H9 (cell line): ENCODE results near the gene TCOF1. TPM values are rescaled to one million over a fixed set of nuclear protein-coding genes. Genes with fewer than 3 reads are reported as not detected.

Experiments used
- DNase-seq: peaks from one replicate; pipeline ENCODE4 v3.0.0-alpha.2; 2017
- H2AFZ ChIP-seq: one replicate; pipeline ENCODE4 v1.6.1; 2013; ENCODE audit warnings: mild to moderate bottlenecking, low read length, control low read depth, moderate library complexity
- H2AK5ac ChIP-seq: 2 replicates; pipeline ENCODE4 v1.6.1; 2013; ENCODE audit warnings: low read length, control low read depth, mixed read lengths; ENCODE audit not compliant: insufficient read length
- H2BK120ac ChIP-seq: one replicate; pipeline ENCODE4 v1.6.1; 2013; ENCODE audit warnings: low read depth, mild to moderate bottlenecking, low read length, control low read depth, inconsistent platforms; ENCODE audit not compliant: poor library complexity, severe bottlenecking
- H2BK12ac ChIP-seq: 2 replicates; pipeline ENCODE4 v1.6.1; 2013; ENCODE audit warnings: low read length, control low read depth, mixed read lengths, low read depth; ENCODE audit not compliant: insufficient read length
- H2BK15ac ChIP-seq: 2 replicates; pipeline ENCODE4 v1.6.1; 2013; ENCODE audit warnings: low read depth, low read length, control low read depth
- H2BK20ac ChIP-seq: one replicate; pipeline ENCODE4 v1.6.1; 2013; ENCODE audit warnings: low read depth, mild to moderate bottlenecking, low read length, control low read depth, inconsistent platforms; ENCODE audit not compliant: poor library complexity, severe bottlenecking
- H2BK5ac ChIP-seq: 2 replicates; pipeline ENCODE4 v1.6.1; 2013; ENCODE audit warnings: low read length, control low read depth, mixed read lengths; ENCODE audit not compliant: insufficient read length
- H3K14ac ChIP-seq: 2 replicates; pipeline ENCODE4 v1.6.1; 2013; ENCODE audit warnings: low read length, control low read depth; ENCODE audit not compliant: insufficient read depth
- H3K18ac ChIP-seq: 2 replicates; pipeline ENCODE4 v1.6.1; 2013; ENCODE audit warnings: low read depth, mild to moderate bottlenecking, mixed read lengths, low read length, control low read depth; ENCODE audit not compliant: insufficient read length
- H3K23ac ChIP-seq: 2 replicates; pipeline ENCODE4 v1.6.1; 2013; ENCODE audit warnings: low read length, control low read depth, mixed read lengths, low read depth; ENCODE audit not compliant: insufficient read length
- H3K23me2 ChIP-seq: 2 replicates; pipeline ENCODE4 v1.6.1; 2013; ENCODE audit warnings: low read depth, mild to moderate bottlenecking, mixed read lengths, low read length, control low read depth; ENCODE audit not compliant: insufficient read length, poor library complexity, severe bottlenecking
- H3K27ac ChIP-seq: 2 replicates; pipeline ENCODE4 v1.5.1; 2013; ENCODE audit warnings: low read length, control low read depth, mixed read lengths, low read depth; ENCODE audit not compliant: insufficient read length
- H3K27me3 ChIP-seq: 2 replicates; pipeline ENCODE4 v1.6.1; 2013; ENCODE audit warnings: low read length, control low read depth, inconsistent platforms; ENCODE audit not compliant: insufficient read depth
- H3K4ac ChIP-seq: 2 replicates; pipeline ENCODE4 v1.6.1; 2013; ENCODE audit warnings: low read depth, mild to moderate bottlenecking, control low read depth, inconsistent platforms, low read length, moderate library complexity
- H3K4me1 ChIP-seq: 2 replicates; pipeline ENCODE4 v1.6.1; 2013; ENCODE audit warnings: low read length, control low read depth, inconsistent platforms; ENCODE audit not compliant: insufficient read depth
- H3K4me2 ChIP-seq: 2 replicates; pipeline ENCODE4 v1.6.1; 2013; ENCODE audit warnings: low read length, control low read depth, mixed read lengths; ENCODE audit not compliant: insufficient read length, insufficient read depth
- H3K56ac ChIP-seq: 2 replicates; pipeline ENCODE4 v1.6.1; 2013; ENCODE audit warnings: low read depth, mild to moderate bottlenecking, mixed read lengths, low read length, control low read depth; ENCODE audit not compliant: insufficient read length
- H3K79me1 ChIP-seq: 2 replicates; pipeline ENCODE4 v1.6.1; 2013; ENCODE audit warnings: low read depth, mild to moderate bottlenecking, moderate library complexity, low read length, control low read depth, inconsistent platforms; ENCODE audit not compliant: insufficient read depth, poor library complexity, severe bottlenecking
- H3K79me2 ChIP-seq: 2 replicates; pipeline ENCODE4 v1.6.1; 2013; ENCODE audit warnings: low read length, control low read depth, inconsistent platforms; ENCODE audit not compliant: insufficient read depth
- H3K9ac ChIP-seq: 2 replicates; pipeline ENCODE4 v1.6.1; 2013; ENCODE audit warnings: low read length, control low read depth, mixed read lengths; ENCODE audit not compliant: insufficient read length; ENCODE audit errors: extremely low read depth
- H3K9me3 ChIP-seq: one replicate; pipeline ENCODE4 v1.6.1; 2013; ENCODE audit warnings: low read depth, low read length, inconsistent platforms; ENCODE audit not compliant: control insufficient read depth
- H3T11ph ChIP-seq: one replicate; pipeline ENCODE4 v1.6.1; 2013; ENCODE audit warnings: mild to moderate bottlenecking, low read length, control low read depth, inconsistent platforms
- H4K20me1 ChIP-seq: one replicate; pipeline ENCODE4 v1.6.1; 2013; ENCODE audit not compliant: control insufficient read depth, insufficient read length, insufficient read depth
- H4K5ac ChIP-seq: 2 replicates; pipeline ENCODE4 v1.6.1; 2013; ENCODE audit warnings: low read depth, mild to moderate bottlenecking, mixed read lengths, low read length, control low read depth; ENCODE audit not compliant: insufficient read length
- H4K8ac ChIP-seq: replicated peaks from 2 replicates; pipeline ENCODE4 v1.6.1; 2013; ENCODE audit warnings: low read length, control low read depth, mixed read lengths, low read depth; ENCODE audit not compliant: insufficient read length
- H4K91ac ChIP-seq: 2 replicates; pipeline ENCODE4 v1.6.1; 2013; ENCODE audit warnings: low read depth, mild to moderate bottlenecking, moderate library complexity, mixed read lengths, low read length, control low read depth; ENCODE audit not compliant: insufficient read length
- H3K27ac Mint-ChIP-seq, 3 experiments: 2 replicates in 2 of 3; 3 replicates in 1 of 3; pipeline ENCODE4 v1.8.0; 2020 to 2021; ENCODE audit warnings: mixed read lengths in 3 of 3, mild to moderate bottlenecking in 1 of 3, moderate library complexity in 1 of 3
- H3K27me3 Mint-ChIP-seq: 2 replicates; pipeline ENCODE4 v1.8.0; 2021; ENCODE audit warnings: low read depth, mild to moderate bottlenecking, moderate library complexity, mixed read lengths
- H3K36me3 Mint-ChIP-seq, 3 experiments: 2 replicates in 2 of 3; 3 replicates in 1 of 3; pipeline ENCODE4 v1.8.0; 2020 to 2021; ENCODE audit warnings: low read depth in 3 of 3, mixed read lengths in 3 of 3; ENCODE audit not compliant: insufficient read depth in 1 of 3
- H3K4me1 Mint-ChIP-seq, 2 experiments: 2 replicates each; pipeline ENCODE4 v1.8.0; 2020; ENCODE audit warnings: mixed read lengths in 2 of 2
- H3K4me3 Mint-ChIP-seq, 2 experiments: 2 replicates in 1 of 2; 3 replicates in 1 of 2; pipeline ENCODE4 v1.8.0; 2020 to 2021; ENCODE audit warnings: mild to moderate bottlenecking in 2 of 2, mixed read lengths in 2 of 2, moderate library complexity in 1 of 2
- H3K9me3 Mint-ChIP-seq, 2 experiments: 2 replicates in 1 of 2; 3 replicates in 1 of 2; pipeline ENCODE4 v1.8.0; 2020; ENCODE audit warnings: mild to moderate bottlenecking in 2 of 2, mixed read lengths in 2 of 2, moderate library complexity in 1 of 2
- WGBS: extraction: QIAGEN DNeasy Blood & Tissue Kit; methylation state at CpG from one replicate; pipeline ENCODE4 v1.1.7; 2013; ENCODE audit warnings: missing lambda C conversion rate, low lambda C conversion rate, mixed read lengths; ENCODE audit not compliant: insufficient read length; ENCODE audit errors: extremely low coverage; 5-methylcytosine and 5-hydroxymethylcytosine counted together
- total RNA-seq: library from RNA; stranded (reverse); gene quantifications from 2 replicates; pipeline ENCODE4 v1.2.1, GENCODE V29; 2021
- TF ChIP-seq, protein P1 (sequence below): fragments of 200-600 bp; sonication (generic); conservative IDR thresholded peaks from 3 replicates; pipeline ENCODE4 v1.8.0; 2021; ENCODE audit warnings: antibody characterized with exemption, mild to moderate bottlenecking

The TCOF1 gene
- total RNA-seq, 1 experiment from 2014 or later, result 128 TPM

DNA sequence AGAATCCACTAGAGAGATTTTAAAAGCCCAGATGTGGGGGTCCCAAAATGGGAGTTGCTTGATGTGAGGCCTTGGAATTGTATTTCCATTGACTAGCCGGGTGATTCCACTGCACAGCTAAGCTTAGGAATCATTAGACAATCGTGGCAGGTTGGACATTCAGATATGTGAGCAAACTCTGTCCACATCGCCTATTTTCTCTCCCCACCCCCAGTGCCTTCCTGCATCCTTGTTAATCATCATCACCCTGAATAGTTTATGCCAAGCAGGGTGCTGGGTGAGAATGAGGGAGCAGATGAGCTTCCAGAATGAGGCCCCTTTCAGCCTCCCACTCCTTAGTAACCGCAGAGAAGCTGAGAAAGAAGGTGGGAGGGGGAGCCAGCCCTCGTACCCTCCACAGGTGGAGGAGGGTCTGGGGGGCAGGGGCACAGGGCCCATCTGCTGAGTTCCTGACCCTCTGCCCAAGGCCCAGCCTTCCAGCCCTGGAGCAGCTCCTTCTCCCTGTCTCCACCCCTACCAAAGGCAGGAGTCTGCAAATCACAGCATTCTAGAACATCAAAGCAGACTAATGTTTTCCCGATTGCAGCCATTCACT lies 7.7 kb upstream of the TCOF1 start:
- H3K27me3 Mint-ChIP-seq, result peaks cover 3% of the 10 kb centered on the region

More for the DNA sequence above, 7.7 kb upstream of the TCOF1 start:
- H2BK120ac ChIP-seq, result no peak overlapping the region
- H2BK12ac ChIP-seq, result no peak overlapping the region
- no peak overlapping the region for H4K5ac ChIP-seq
- WGBS, result no CpG with 5 or more reads among the region's 6 CpGs
- no peak overlapping the region for H3K27ac ChIP-seq
- H3K4me1 ChIP-seq, result no peaks in the 10 kb centered on the region
- H3K36me3 Mint-ChIP-seq, result no peaks in the 10 kb centered on the region
- no peak overlapping the region for H3K4me2 ChIP-seq
- no peak for DNase-seq
- H3K23me2 ChIP-seq, result no peaks in the 10 kb centered on the region
- H3K9me3 ChIP-seq, result no peaks in the 10 kb centered on the region
- no peak overlapping the region for H2BK20ac ChIP-seq
- TF ChIP-seq, protein P1, sequence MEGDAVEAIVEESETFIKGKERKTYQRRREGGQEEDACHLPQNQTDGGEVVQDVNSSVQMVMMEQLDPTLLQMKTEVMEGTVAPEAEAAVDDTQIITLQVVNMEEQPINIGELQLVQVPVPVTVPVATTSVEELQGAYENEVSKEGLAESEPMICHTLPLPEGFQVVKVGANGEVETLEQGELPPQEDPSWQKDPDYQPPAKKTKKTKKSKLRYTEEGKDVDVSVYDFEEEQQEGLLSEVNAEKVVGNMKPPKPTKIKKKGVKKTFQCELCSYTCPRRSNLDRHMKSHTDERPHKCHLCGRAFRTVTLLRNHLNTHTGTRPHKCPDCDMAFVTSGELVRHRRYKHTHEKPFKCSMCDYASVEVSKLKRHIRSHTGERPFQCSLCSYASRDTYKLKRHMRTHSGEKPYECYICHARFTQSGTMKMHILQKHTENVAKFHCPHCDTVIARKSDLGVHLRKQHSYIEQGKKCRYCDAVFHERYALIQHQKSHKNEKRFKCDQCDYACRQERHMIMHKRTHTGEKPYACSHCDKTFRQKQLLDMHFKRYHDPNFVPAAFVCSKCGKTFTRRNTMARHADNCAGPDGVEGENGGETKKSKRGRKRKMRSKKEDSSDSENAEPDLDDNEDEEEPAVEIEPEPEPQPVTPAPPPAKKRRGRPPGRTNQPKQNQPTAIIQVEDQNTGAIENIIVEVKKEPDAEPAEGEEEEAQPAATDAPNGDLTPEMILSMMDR, result no peak
- no peak overlapping the region for H3K4ac ChIP-seq
- H2AFZ ChIP-seq, result no peak overlapping the region
- no peak overlapping the region for H3K18ac ChIP-seq
- no peaks in the 10 kb centered on the region for H3K79me1 ChIP-seq
- H3K9ac ChIP-seq, result no peak overlapping the region
- H4K91ac ChIP-seq, result no peak overlapping the region
- H3K56ac ChIP-seq, result no peak overlapping the region
- no peaks in the 10 kb centered on the region for H3K27me3 ChIP-seq
- no peaks in the 10 kb centered on the region for H3K9me3 Mint-ChIP-seq
- H3K23ac ChIP-seq, result no peak overlapping the region
- no peaks in the 10 kb centered on the region for H4K20me1 ChIP-seq
- H4K8ac ChIP-seq, result no peak overlapping the region
- no peak overlapping the region for H3K27ac Mint-ChIP-seq
- no peak overlapping the region for H3K14ac ChIP-seq
- no peak overlapping the region for H3T11ph ChIP-seq
- no peaks in the 10 kb centered on the region for H3K79me2 ChIP-seq
- H2BK15ac ChIP-seq, result no peak overlapping the region
- peaks cover 6 to 13% of the 10 kb centered on the region in 2 experiments for H3K4me1 Mint-ChIP-seq
- no peak overlapping the region for H3K4me3 Mint-ChIP-seq
- H2AK5ac ChIP-seq, result no peak overlapping the region
- H2BK5ac ChIP-seq, result no peak overlapping the region
